ENCODE measurements around the gene HGS. TPM values are rescaled to one million over a fixed set of nuclear protein-coding genes. Genes with fewer than 3 reads are reported as not detected.
"Not testable (repeated sequence)": the region's sequence is repeated elsewhere in the genome, so short reads cannot be mapped to it uniquely, and the experiment has no call there.

HGS gene
- total RNA-seq, 1 donor from 2014 or later: 92.0 TPM

DNA sequence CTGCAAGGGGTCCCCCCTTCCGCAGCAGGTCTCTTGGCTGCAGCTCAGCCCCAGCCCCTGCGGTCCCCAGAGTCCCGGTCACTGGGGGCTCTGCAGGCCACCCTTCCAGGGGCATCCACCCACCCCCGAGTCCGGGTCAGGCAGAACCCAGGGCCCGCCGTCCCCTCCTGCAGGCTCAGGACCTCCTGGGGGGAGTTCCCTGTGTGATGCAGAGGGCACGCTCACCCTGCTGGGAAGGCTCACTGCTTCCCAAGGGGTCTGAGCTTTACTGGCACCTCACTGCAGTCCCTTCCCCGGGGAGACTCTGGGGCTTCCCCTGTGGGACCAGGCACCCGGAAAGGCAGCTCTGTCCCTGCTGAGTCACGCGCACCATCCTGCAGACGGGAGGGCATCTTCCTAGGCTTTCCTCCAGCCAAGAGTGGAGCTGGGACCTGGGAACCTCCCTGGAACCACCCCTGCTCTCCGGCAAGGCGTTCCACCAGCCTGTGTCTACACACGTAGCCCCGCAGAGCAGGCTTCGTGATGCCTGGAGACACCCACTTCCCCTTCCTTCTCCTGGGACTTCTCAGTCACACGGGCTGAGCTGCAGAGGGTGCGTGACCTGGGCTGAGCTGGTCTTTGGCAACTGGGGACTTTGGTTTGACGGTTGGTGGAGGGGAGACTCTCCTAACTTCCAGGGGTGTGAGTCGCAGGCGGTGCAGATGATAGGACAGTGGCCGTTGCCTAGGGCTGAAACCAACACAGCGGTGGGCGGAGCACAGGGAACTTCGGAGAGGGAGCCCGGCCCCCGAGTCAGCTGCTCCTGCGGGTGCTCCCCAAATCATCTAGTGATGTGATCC, 51.7 kb downstream of the HGS start:
- Histone ChIP-seq H3K36me3 (no peaks in the 10 kb centered on the region), H3K27ac (peak overlapping the region; percentile 31), H3K27me3 (ENCODE audit: low read depth) (peaks cover 12% of the 10 kb centered on the region), H3K4me1 (peaks cover 15% of the 10 kb centered on the region), H3K9me3 (no peaks in the 10 kb centered on the region), H3K4me3 (peak overlapping the region; percentile 17)
- ATAC-seq (peak; percentile 39 to 70), DNase-seq (peak; percentile 80)
- intact Hi-C loops (cut with DNase I): no loop called here
- TF ChIP-seq, protein P1, sequence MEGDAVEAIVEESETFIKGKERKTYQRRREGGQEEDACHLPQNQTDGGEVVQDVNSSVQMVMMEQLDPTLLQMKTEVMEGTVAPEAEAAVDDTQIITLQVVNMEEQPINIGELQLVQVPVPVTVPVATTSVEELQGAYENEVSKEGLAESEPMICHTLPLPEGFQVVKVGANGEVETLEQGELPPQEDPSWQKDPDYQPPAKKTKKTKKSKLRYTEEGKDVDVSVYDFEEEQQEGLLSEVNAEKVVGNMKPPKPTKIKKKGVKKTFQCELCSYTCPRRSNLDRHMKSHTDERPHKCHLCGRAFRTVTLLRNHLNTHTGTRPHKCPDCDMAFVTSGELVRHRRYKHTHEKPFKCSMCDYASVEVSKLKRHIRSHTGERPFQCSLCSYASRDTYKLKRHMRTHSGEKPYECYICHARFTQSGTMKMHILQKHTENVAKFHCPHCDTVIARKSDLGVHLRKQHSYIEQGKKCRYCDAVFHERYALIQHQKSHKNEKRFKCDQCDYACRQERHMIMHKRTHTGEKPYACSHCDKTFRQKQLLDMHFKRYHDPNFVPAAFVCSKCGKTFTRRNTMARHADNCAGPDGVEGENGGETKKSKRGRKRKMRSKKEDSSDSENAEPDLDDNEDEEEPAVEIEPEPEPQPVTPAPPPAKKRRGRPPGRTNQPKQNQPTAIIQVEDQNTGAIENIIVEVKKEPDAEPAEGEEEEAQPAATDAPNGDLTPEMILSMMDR (IDR thresholded peaks at IDR 0.05): no peak

DNA sequence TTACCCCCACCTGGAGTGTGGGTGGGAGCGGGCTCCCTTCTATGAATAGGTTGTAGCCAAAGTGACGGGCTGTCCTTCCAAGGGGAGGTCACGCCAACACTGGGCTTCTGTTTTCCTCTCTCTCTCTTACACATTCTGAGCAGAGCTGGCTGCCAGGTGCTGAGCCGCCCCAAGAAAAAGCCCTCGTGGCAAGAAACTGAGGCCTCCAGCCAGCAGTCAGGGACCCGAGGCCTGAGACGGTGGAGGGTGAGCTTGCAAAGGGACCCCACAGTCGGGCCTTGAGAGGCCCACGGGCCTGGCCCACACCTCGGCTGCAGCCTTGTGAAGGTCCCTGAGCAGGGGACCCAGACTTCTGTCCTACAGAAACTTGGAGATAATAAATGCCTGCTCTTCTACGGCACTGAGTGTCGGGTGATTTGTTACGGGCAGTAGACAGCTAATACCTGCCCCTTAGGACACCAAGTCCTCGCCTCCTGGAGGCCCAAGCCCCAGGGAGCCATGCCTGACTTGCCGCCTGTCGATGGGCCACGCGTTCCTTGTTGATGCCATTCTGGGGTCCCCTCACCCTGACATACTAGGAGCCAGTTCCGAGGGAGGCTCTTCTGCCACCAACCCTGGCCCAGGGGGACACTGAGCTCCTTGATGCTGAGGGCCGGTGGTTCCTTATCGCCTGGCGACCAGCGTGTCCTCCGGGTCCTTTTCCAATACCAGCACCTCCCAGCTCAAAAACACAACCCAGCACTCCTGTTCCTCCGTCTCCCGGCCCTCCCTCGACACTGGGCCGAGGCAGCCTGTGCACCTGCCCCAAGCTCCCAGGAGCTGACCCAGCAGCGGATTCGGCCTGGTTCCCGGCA, 54.4 kb downstream of the HGS start:
- no peak for DNase-seq
- Histone ChIP-seq H3K9me3 (no peaks in the 10 kb centered on the region), H3K4me1 (peaks cover 18% of the 10 kb centered on the region), H3K27me3 (ENCODE audit: low read depth) (peaks cover 14% of the 10 kb centered on the region), H3K27ac (no peak overlapping the region), H3K4me3 (no peak overlapping the region), H3K36me3 (no peaks in the 10 kb centered on the region)
- intact Hi-C loops (cut with DNase I): no loop called here
- no peak for ATAC-seq
- TF ChIP-seq, protein P1 (IDR thresholded peaks at IDR 0.05): no peak

DNA sequence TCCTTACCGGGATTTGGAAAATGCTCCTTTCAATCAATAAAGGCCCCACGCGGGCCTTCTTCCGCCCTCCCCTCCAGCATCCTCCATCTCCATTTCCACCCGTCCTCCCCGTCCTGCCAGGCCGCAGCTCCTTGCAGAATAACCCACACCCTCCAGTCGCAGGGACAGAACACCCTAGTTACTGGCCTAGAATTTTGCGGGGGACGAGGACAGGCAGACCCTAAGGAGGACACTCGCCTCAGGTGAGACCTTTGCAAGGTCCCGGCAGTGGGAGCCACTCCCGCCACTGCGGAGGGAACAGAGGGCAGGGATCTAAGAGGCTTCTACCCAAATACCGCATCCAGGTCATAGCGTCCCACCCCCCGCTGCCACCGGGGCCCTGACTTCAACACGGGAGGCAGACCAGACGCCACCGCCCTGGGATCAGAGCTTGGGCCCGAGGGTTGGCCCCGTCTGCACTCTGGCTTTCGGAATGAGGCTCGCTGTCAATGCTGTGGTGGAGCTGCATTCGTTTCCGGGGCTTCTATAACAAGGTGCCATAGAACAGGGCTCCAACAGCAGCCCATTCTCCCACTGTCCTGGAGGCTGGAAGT, 55.1 kb downstream of the HGS start:
- no peak overlapping the region for H3K4me3 ChIP-seq
- intact Hi-C loops (cut with DNase I): no loop called here
- no peaks in the 10 kb centered on the region for H3K36me3 ChIP-seq
- H3K27me3 ChIP-seq (ENCODE audit: low read depth): peaks cover 14% of the 10 kb centered on the region
- H3K27ac ChIP-seq: no peak overlapping the region
- DNase-seq (peak; percentile 39), ATAC-seq (no peak)
- peaks cover 16% of the 10 kb centered on the region for H3K4me1 ChIP-seq
- TF ChIP-seq, protein P1 (IDR thresholded peaks at IDR 0.05): no peak
- no peaks in the 10 kb centered on the region for H3K9me3 ChIP-seq

DNA sequence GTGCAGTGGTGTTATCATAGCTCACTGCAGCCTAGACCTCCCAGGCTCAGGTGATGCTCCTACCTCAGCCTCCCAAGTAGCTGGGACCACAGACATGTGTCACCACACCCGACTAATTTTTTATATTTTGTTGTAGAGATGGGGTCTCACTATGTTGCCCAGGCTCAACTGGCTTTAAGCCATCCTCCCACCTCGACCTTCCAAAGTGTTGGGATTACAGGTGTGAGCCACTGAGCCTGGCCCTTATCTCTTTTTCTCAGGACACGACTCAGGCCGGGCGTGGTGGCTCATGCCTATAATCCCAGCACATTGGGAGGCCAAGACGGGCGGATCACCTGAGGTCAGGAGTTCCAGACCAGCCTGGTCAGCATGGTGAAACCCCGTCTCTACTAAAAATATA, 55.8 kb downstream of the HGS start:
- H3K4me3 ChIP-seq; ATAC-seq; H3K36me3 ChIP-seq; intact Hi-C loops (cut with DNase I); H3K27ac ChIP-seq; H3K9me3 ChIP-seq; DNase-seq: not testable (repeated sequence)
- H3K4me1 ChIP-seq: peaks cover 14% of the 10 kb centered on the region
- peaks cover 14% of the 10 kb centered on the region for H3K27me3 ChIP-seq (ENCODE audit: low read depth)

DNA sequence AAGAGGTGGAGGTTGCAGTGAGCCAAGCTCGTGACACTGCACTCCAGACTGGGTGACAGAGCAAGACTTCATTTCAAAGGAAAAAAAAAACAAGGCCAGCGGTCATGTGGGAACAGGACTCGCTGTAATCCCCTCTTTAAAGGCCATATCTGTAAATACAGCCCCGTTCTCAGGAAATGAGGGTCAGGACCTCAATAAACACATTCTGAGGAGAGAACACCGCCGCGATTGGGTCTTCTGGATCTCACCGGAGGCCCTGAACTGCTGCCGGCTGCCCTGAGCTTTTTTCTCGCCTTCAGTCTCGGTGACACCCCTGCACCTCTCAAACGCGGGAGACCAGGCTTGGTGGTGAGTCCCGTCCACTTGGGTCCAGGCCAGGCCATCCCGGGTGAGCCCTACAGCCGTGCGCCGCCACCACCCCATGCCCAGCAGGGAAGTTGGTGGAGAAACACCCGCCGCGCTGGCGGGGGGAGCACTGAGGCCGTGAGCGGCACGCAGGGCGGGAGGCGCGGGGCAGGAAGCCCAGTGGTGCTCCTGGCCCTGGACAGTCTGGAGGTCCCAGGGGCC, 56.7 kb downstream of the HGS start:
- no peaks in the 10 kb centered on the region for H3K36me3 ChIP-seq
- DNase-seq (peak; percentile 47), ATAC-seq (peak; percentile 43 to 61)
- intact Hi-C loops (cut with DNase I): no loop called here
- H3K9me3 ChIP-seq: no peaks in the 10 kb centered on the region
- H3K27me3 ChIP-seq (ENCODE audit: low read depth): peaks cover 14% of the 10 kb centered on the region
- TF ChIP-seq, protein P1 (IDR thresholded peaks at IDR 0.05): no peak
- peak overlapping the region; percentile 6 for H3K4me3 ChIP-seq
- peaks cover 10% of the 10 kb centered on the region for H3K4me1 ChIP-seq
- no peak overlapping the region for H3K27ac ChIP-seq

Data from lower lobe of right lung (tissue), 2 donors.